ENCODE measurements around the gene KRT4. TPM values are rescaled to one million over a fixed set of nuclear protein-coding genes. Genes with fewer than 3 reads are reported as not detected.

Gene KRT4
- total RNA-seq, 1 experiment from 2014 or later, result not detected

GRCh38 chr12:52823761-52824450, 10.0 kb upstream of the KRT4 start:
- no peak for ATAC-seq
- Histone ChIP-seq H3K4me2 (ENCODE audit: low read length) (no peak overlapping the region), H3K27me3 (ENCODE audit: insufficient read depth, low read length) (no peaks in the 10 kb centered on the region), H3K4me1 (ENCODE audit: control insufficient read depth in 1 of 2, insufficient read depth in 2 of 2, low read length in 2 of 2) (peaks cover 0 to 9% of the 10 kb centered on the region in 2 experiments; a peak in 2 of 4 replicates), H3K27ac (ENCODE audit: low read depth, low read length) (no peak overlapping the region), H3K79me2 (ENCODE audit: insufficient read depth, low read length) (no peaks in the 10 kb centered on the region), H3K4me3 (replicated peaks in 1 of 2; ENCODE audit: low read depth in 1 of 2, low read length in 2 of 2) (no peak overlapping the region), H4K20me1 (ENCODE audit: insufficient read depth) (no peaks in the 10 kb centered on the region), H3K9me3 (ENCODE audit: control insufficient read depth in 1 of 2, insufficient read depth in 1 of 2, low read depth in 1 of 2, low read length in 2 of 2) (no peaks in the 10 kb centered on the region), H3K36me3 (ENCODE audit: control insufficient read depth in 1 of 2, insufficient read depth in 2 of 2, low read length in 2 of 2) (no peaks in the 10 kb centered on the region), H3K9ac (ENCODE audit: low read length) (no peak overlapping the region), H3K9me2 (ENCODE audit: insufficient read depth) (no peaks in the 10 kb centered on the region), H2AFZ (ENCODE audit: low read depth, low read length, poor library complexity, severe bottlenecking) (no peak overlapping the region)
- intact Hi-C loops (cut with micrococcal nuclease), result no loop called here
- RAD21 ChIA-PET (ENCODE audit: low non-redundant PET in 1 of 2, low total read pairs in 2 of 2, uncharacterized antibody in 2 of 2, unreplicated experiment in 2 of 2), result no interaction called here
- CTCF ChIA-PET, result interaction anchor here (1.3 kb wide), 1 partner anchor 56 kb away, joined by 5 read pairs; no protein-coding TSS in a partner anchor
- no TSS peak for BruUV-seq (replicated peaks)
- POLR2A ChIA-PET, result no interaction called here
- no peak for TF ChIP-seq JUND (IDR thresholded peaks at IDR 0.05)
- TF ChIP-seq MAX (IDR thresholded peaks at IDR 0.05), result no peak
- no peak for TF ChIP-seq POLR2AphosphoS5 (IDR thresholded peaks at IDR 0.05; ENCODE audit: low read depth, low read length)
- TF ChIP-seq CTCF (IDR thresholded peaks at IDR 0.05 in 2 of 3, conservative IDR thresholded peaks at IDR 0.05 in 1 of 3; ENCODE audit: borderline replicate concordance in 1 of 3, insufficient read depth in 1 of 3, low read depth in 2 of 3, low read length in 2 of 3), result no peak
- TF ChIP-seq CBX3 (IDR thresholded peaks at IDR 0.05; ENCODE audit: low read depth), result no peak
- no peak for TF ChIP-seq ZFX (IDR thresholded peaks at IDR 0.05)
- TF ChIP-seq REST (IDR thresholded peaks at IDR 0.05; ENCODE audit: low read depth), result no peak
- no peak for TF ChIP-seq SRF (IDR thresholded peaks at IDR 0.05; ENCODE audit: low read depth)
- TF ChIP-seq EZH2phosphoT487 (IDR thresholded peaks at IDR 0.05; ENCODE audit: borderline replicate concordance), result no peak
- no peak for TF ChIP-seq EZH2 (IDR thresholded peaks at IDR 0.05)
- no peak for DNase-seq (ENCODE audit: low read depth, low spot score)
